SK-N-SH (cell line): Measurements from ENCODE around the gene NBEA. TPM values are rescaled to one million over a fixed set of nuclear protein-coding genes. Genes with fewer than 3 reads are reported as not detected.

Experiments
- CTCF ChIA-PET: fragments of 300-600, 350-600 bp; formaldehyde crosslinking; extraction: SDS; loops from one replicate; lab custom pipeline; 2021; lab: Yijun Ruan, JAX
- POLR2A ChIA-PET: fragments of 350-600 bp; sonication (Branson Sonifier 250); formaldehyde crosslinking; extraction: SDS; loops from one replicate; lab custom pipeline; 2020; ENCODE audit warnings: antibody characterized with exemption, inconsistent platforms; lab: Yijun Ruan, JAX
- DNase-seq: peaks from one replicate; pipeline ENCODE4 v3.0.0; 2012
- H2AFZ ChIP-seq: fragments of 200-600 bp; sonication (generic); 2 replicates; pipeline ENCODE4 v1.8.1; 2016; ENCODE audit warnings: antibody characterized with exemption, mild to moderate bottlenecking, low read depth
- H3F3A ChIP-seq: fragments of 200-600 bp; sonication (generic); replicated peaks from 2 replicates; pipeline ENCODE3; 2016; ENCODE audit warnings: antibody characterized with exemption, mild to moderate bottlenecking; ENCODE audit not compliant: insufficient read depth
- H3K27ac ChIP-seq, 2 experiments: fragments of 200-500 bp in 1 of 2; fragments of 200-600 bp in 1 of 2; sonication (Bioruptor generic) in 1 of 2; sonication (generic), shearing (Covaris generic) in 1 of 2; 2 replicates each; pipeline versions ENCODE4 v1.5.1 to v1.6.1; 2014 to 2016; ENCODE audit warnings: low read depth in 2 of 2, inconsistent platforms in 1 of 2, low read length in 1 of 2, mild to moderate bottlenecking in 1 of 2, mixed read lengths in 1 of 2
- H3K27me3 ChIP-seq: fragments of 200-600 bp; sonication (generic), shearing (Covaris generic); 2 replicates; pipeline ENCODE4 v1.6.1; 2016; ENCODE audit warnings: mixed run types; ENCODE audit not compliant: insufficient read depth
- H3K36me3 ChIP-seq, 2 experiments: fragments of 200-500 bp in 1 of 2; fragments of 200-600 bp in 1 of 2; sonication (Bioruptor generic) in 1 of 2; sonication (generic) in 1 of 2; replicated peaks in 1 of 2; 2 replicates each; pipeline versions ENCODE3 to v1.5.1; 2014 to 2016; ENCODE audit warnings: low read length in 1 of 2, mild to moderate bottlenecking in 1 of 2; ENCODE audit not compliant: insufficient read depth in 2 of 2, control insufficient read depth in 1 of 2
- H3K4me1 ChIP-seq, 2 experiments: fragments of 200-500 bp in 1 of 2; fragments of 200-600 bp in 1 of 2; sonication (Bioruptor generic) in 1 of 2; sonication (generic), shearing (Covaris generic) in 1 of 2; 2 replicates each; pipeline versions ENCODE4 v1.5.1 to v1.6.1; 2014 to 2016; ENCODE audit warnings: low read depth in 1 of 2, low read length in 1 of 2, mixed run types in 1 of 2; ENCODE audit not compliant: insufficient read depth in 2 of 2, control insufficient read depth in 1 of 2
- H3K4me2 ChIP-seq: fragments of 200-600 bp; sonication (generic), shearing (Covaris generic); 2 replicates; pipeline ENCODE4 v1.6.1; 2017; ENCODE audit warnings: mixed run types
- H3K4me3 ChIP-seq, 2 experiments: fragments of 200-500 bp in 1 of 2; fragments of 200-600 bp in 1 of 2; sonication (Bioruptor generic) in 1 of 2; sonication (generic), shearing (Covaris generic) in 1 of 2; 2 replicates each; pipeline versions ENCODE4 v1.5.1 to v1.8.1; 2014 to 2016; ENCODE audit warnings: low read depth in 2 of 2, inconsistent platforms in 1 of 2, low read length in 1 of 2, mild to moderate bottlenecking in 1 of 2, mixed read lengths in 1 of 2, moderate library complexity in 1 of 2
- H3K79me2 ChIP-seq: fragments of 200-600 bp; sonication (generic); 2 replicates; pipeline ENCODE4 v1.8.1; 2017; ENCODE audit warnings: mild to moderate bottlenecking; ENCODE audit not compliant: insufficient read depth
- H3K9ac ChIP-seq: fragments of 200-600 bp; sonication (generic); 2 replicates; pipeline ENCODE4 v1.6.1; 2017; ENCODE audit warnings: mixed run types
- H3K9me2 ChIP-seq: fragments of 200-600 bp; sonication (generic); 2 replicates; pipeline ENCODE4 v1.6.1; 2017; ENCODE audit warnings: mixed run types
- H3K9me3 ChIP-seq: fragments of 200-600 bp; sonication (generic); 2 replicates; pipeline ENCODE4 v1.6.1; 2017; ENCODE audit warnings: mixed run types, mild to moderate bottlenecking, moderate library complexity
- H4K20me1 ChIP-seq: fragments of 200-600 bp; sonication (generic); 2 replicates; pipeline ENCODE4 v1.6.1; 2017; ENCODE audit warnings: mild to moderate bottlenecking, mixed run types; ENCODE audit not compliant: insufficient read depth
- CHD2 ChIP-seq: fragments of 150-350 bp; IDR thresholded peaks from 2 replicates; pipeline ENCODE4 v1.6.1; 2018; ENCODE audit warnings: low read length; ENCODE audit not compliant: partially characterized antibody
- CTCF ChIP-seq: fragments of 200-600 bp; sonication (generic); IDR thresholded peaks from 2 replicates; pipeline ENCODE4 v1.6.1; 2017; ENCODE audit warnings: antibody characterized with exemption, mild to moderate bottlenecking, moderate library complexity
- ELF1 ChIP-seq: IDR thresholded peaks from 2 replicates; pipeline ENCODE4 v1.4.0; 2012
- FOSL2 ChIP-seq: IDR thresholded peaks from 2 replicates; pipeline ENCODE4 v1.4.0; 2012; ENCODE audit warnings: low read depth, mild to moderate bottlenecking, moderate library complexity, borderline replicate concordance
- MEF2A ChIP-seq: IDR thresholded peaks from 2 replicates; pipeline ENCODE4 v1.4.0; 2012; ENCODE audit warnings: low read depth, borderline replicate concordance
- MXI1 ChIP-seq: IDR thresholded peaks from 2 replicates; pipeline ENCODE4 v1.6.1; 2012; ENCODE audit warnings: mild to moderate bottlenecking, low read depth, low read length, improper control_type of control experiment
- NFIC ChIP-seq: IDR thresholded peaks from 2 replicates; pipeline ENCODE4 v1.4.0; 2012; ENCODE audit warnings: borderline replicate concordance
- POLR2AphosphoS5 ChIP-seq: IDR thresholded peaks from 2 replicates; pipeline ENCODE4 v1.6.1; 2012; ENCODE audit warnings: low read depth, low read length
- RAD21 ChIP-seq: IDR thresholded peaks from 2 replicates; pipeline ENCODE4 v1.6.1; 2012; ENCODE audit warnings: mild to moderate bottlenecking, low read length
- RXRA ChIP-seq: IDR thresholded peaks from 2 replicates; pipeline ENCODE4 v1.4.0; 2012; ENCODE audit warnings: low read depth, mild to moderate bottlenecking, borderline replicate concordance
- SIN3A ChIP-seq: IDR thresholded peaks from 2 replicates; pipeline ENCODE4 v1.6.1; 2012; ENCODE audit warnings: low read depth, mild to moderate bottlenecking, low read length, moderate library complexity, borderline replicate concordance
- SMC3 ChIP-seq: IDR thresholded peaks from 2 replicates; pipeline ENCODE4 v1.6.1; 2012; ENCODE audit warnings: low read depth, low read length, improper control_type of control experiment
- TAF1 ChIP-seq: IDR thresholded peaks from 2 replicates; pipeline ENCODE4 v1.6.1; 2012; ENCODE audit warnings: low read depth, mild to moderate bottlenecking, low read length, moderate library complexity, borderline replicate concordance
- TCF12 ChIP-seq: IDR thresholded peaks from 2 replicates; pipeline ENCODE4 v1.4.0; 2012
- USF1 ChIP-seq: IDR thresholded peaks from 2 replicates; pipeline ENCODE4 v1.4.0; 2012; ENCODE audit warnings: low read depth, borderline replicate concordance
- ZBTB33 ChIP-seq: IDR thresholded peaks from 2 replicates; pipeline ENCODE4 v1.4.0; 2012; ENCODE audit warnings: low read depth, borderline replicate concordance
- WGBS: methylation state at CpG from one replicate; pipeline ENCODE4 v1.1.6; 2017; ENCODE audit warnings: low lambda C conversion rate; 5-methylcytosine and 5-hydroxymethylcytosine counted together
- polyA plus RNA-seq, 3 experiments: library from polyadenylated mRNA; depleted of rRNA; stranded (reverse); fragments of >200 nt; gene quantifications; 2 replicates each; pipeline ENCODE4 v1.2.3, GENCODE V29; 2012

The NBEA gene
- polyA plus RNA-seq, 1 of the 3 experiments (the other 2 are of a cell fraction) = 12.3 TPM

GRCh38 chr13:35411059-35411744 is 469.1 kb downstream of the NBEA start:
- H3K4me1 ChIP-seq = no peaks in the 10 kb centered on the region
- no peak overlapping the region for H3K4me2 ChIP-seq
- no peak overlapping the region for H3K27ac ChIP-seq
- no peak for DNase-seq
- H3K79me2 ChIP-seq = no peaks in the 10 kb centered on the region
- H3K36me3 ChIP-seq = no peaks in the 10 kb centered on the region
- ChIA-PET POLR2A (no interaction called here), CTCF (no interaction called here)
- no peak overlapping the region for H3K4me3 ChIP-seq
- no peaks in the 10 kb centered on the region for H3F3A ChIP-seq
- H4K20me1 ChIP-seq = no peaks in the 10 kb centered on the region
- no peak overlapping the region for H3K9ac ChIP-seq
- H2AFZ ChIP-seq = no peak overlapping the region
- no peak for TF ChIP-seq RXRA
- TF ChIP-seq CHD2 = no peak
- no peak for TF ChIP-seq ELF1
- no peak for TF ChIP-seq TCF12
- WGBS = 84% methylated on average over 2 of the region's 2 CpGs
- no peaks in the 10 kb centered on the region for H3K27me3 ChIP-seq
- H3K9me2 ChIP-seq = no peaks in the 10 kb centered on the region
- H3K9me3 ChIP-seq = no peaks in the 10 kb centered on the region

- Histone ChIP-seq H3K79me2 (no peaks in the 10 kb centered on the region), H3K4me3 (no peak overlapping the region), H3K36me3 (peaks cover 0 to 3% of the 10 kb centered on the region in 2 experiments), H3K27ac (no peak overlapping the region), H3K4me1 (no peaks in the 10 kb centered on the region), H3K4me2 (no peak overlapping the region), H4K20me1 (no peaks in the 10 kb centered on the region), H2AFZ (no peak overlapping the region), H3K9ac (no peak overlapping the region), H3K9me3 (no peaks in the 10 kb centered on the region), H3K27me3 (no peaks in the 10 kb centered on the region), H3K9me2 (0 out of 2 replicates have a peak, but pooled peaks cover 3% of the 10 kb centered on the region), H3F3A (no peaks in the 10 kb centered on the region)
- DNase-seq = no peak
- ChIA-PET POLR2A (no interaction called here), CTCF (no interaction called here)
- WGBS = 100% methylated on average over 1 of the region's 1 CpG
- TF ChIP-seq SIN3A (no peak), RXRA (no peak), USF1 (no peak), MEF2A (no peak), CTCF (no peak), SMC3 (no peak), ZBTB33 (no peak), NFIC (no peak), CHD2 (no peak), TAF1 (no peak), FOSL2 (no peak), POLR2AphosphoS5 (no peak), RAD21 (no peak), MXI1 (no peak)
These were observed 506.4 kb downstream of the NBEA start for GRCh38 chr13:35448465-35448864.
